Activated T-helper 9 cell treated with anti-CD3 and anti-CD28 coated beads, Interleukin-2, amount 50 U/mL, for 16 hours (primary cell): Measurements from ENCODE around the gene GPX4.

ENCODE experiments used
- DNase-seq: peaks from one replicate; pipeline ENCODE4 v3.0.0-alpha.2; 2020; ENCODE audit warnings: low read depth

GPX4 gene

GRCh38 chr19:1149259-1150045 lies 45.7 kb downstream of the GPX4 start:
- DNase-seq = no peak

GRCh38 chr19:1150333-1151036 lies 46.7 kb downstream of the GPX4 start:
- no peak for DNase-seq

DNA sequence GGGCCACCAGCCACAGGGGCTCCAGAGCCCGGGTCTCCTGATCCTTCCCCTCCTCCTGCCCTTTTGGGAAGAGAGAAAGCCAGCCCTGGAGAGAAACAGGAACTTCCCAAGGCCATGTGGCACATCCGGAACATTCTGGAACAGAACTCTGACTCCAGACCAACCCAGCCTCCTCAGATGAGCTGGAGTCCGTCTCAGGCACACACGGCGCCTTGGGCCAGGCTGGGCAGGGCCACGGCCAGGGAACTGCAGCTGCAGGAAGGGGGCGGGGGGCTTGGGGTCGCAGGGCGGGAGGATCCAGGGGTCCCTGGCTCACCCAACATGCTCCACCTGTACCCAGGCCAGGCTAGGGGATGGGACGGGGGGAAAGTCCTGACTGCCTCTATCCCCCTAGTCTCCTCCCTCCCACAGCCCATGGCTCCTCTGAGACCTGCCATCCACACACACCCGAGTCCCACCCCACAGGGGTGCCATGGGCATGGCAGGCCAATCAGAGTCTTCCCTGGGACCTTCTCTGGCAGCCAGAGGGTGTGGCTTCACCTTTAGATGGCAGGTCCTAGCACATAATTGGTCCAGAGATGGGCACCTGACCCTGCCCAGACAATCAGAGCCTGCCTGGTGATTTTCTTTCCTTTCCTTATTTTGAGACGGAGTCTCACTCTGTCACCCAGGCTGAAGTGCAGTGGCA lies 47.4 kb downstream of the GPX4 start:
- DNase-seq = no peak

DNA sequence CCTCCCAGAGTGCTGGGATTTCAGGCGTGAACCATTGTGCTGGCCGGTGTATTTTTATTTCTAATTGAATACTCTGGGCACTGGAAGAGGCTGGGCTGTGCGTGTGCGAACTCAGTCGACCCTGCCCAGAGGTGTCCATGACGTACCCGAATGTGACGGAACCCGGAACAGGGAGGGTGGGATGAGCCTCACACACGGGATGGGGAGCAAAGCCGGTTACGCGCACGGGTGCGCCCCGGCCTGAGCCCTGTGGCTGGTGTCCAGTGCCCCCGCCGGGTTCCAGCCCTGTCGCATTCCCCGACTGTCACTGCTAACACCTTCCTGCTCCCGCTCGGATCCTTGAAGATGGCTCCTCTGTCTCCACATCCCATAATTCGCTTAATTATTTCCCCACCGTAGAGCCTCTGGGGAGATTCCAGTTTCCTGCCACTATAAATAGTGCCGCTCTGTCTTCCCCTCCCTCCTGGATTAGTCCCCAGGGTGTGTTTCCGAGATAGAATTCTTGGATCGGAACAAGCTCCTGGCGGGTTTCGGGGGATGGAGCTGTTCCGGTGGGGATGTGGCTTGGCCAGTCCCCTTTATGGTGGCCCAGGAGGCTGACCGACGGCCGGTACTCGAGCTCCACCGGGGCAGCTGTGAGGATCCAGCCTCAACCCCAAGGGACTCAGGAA lies 48.3 kb downstream of the GPX4 start:
- no peak for DNase-seq

DNA sequence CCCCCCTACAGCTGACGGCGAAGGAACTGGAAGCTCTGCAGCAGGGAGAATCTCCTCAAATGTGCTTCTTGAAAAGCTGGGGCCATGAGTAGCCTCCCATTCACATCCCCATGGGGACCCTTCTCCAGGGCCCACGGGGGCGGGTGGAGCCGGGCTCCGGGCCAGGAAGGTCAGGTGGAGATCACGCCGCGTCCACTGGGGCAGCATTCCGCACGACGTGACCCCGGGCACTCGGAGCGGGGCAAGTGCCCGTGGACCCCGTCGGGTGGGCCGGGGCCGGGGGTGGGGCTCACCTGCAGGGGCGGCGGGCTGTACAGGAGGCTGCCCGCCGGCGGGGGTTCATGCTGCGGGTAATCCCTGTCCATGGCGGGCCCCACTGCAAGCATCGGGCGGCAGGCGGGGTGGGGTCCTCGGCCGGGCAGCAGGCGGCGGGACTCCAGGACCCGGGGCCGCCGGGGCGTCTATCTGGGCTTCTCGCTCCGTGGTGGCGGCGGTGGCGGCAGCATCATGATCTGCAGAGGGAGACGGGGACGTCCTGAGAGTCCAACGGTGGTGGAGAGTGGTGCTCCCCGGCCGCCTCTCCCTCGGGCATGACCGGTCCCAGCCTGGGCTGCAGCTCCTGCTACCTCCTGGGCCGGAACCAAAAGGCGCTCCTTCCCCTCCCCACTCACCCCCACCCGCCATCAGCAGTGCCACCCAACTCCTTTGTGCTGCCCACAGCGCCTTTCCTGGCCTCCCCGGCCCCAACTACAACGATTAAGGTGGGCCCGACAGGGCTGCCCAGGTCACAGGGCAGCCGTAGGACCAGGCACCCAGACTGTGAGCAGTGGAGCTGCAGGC lies 50.3 kb downstream of the GPX4 start:
- no peak for DNase-seq

GRCh38 chr19:1154731-1155351 lies 51.0 kb downstream of the GPX4 start:
- DNase-seq = no peak

DNA sequence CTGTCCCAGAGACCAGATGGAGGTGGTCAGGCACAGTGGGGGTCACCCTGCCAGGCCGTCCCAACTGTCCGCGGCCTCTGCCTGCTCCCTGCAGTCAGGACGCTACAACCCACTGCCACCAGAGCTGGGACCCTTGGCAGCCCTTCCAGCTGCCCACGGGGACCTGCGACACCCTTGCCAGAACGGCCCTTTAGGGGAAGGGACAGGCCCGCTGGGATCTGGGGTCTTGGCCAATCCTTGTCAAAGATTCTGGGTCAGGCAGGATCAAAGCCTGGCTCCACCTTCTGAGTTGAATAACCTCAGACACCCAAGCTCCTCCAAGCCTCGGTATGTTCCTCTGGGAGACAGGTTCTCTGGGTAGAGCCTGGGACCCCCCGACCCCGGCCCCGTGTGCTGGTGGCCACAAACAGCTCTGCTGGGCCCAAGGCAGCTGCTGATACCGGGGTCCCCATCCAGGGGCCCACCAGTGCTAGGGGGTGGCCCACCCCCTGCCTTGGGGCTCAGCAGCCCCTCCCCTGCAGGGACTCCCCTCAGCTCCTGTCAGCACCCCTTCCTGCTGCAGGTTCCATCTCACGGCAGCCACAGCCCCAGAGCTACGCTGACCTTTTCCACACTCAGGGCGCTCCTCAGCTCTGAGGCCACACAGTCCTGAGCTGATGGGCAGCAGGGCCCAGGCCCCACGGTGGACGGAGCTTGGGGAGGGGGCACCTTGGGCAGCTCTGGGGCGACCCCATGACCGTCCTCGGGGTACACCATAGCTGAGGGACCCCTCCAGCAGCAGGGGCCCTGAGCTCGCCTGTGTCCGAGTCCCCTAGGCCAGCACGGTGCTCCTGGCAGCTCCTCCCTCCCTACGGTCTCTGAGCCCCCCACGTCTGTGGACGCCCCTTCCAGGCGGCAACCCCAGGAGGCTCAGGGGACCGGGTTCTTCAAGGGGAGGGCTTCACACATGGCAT lies 51.8 kb downstream of the GPX4 start:
- no peak for DNase-seq
